HepG2 (cell line): ENCODE data around the gene FAM174C. TPM values are rescaled to one million over a fixed set of nuclear protein-coding genes. Genes with fewer than 3 reads are reported as not detected.
A peak's percentile ranks its signal among the peaks of the same experiment; 100 is the strongest.

ENCODE experiments used
- EHMT2 ChIP-seq: fragments of 200-600 bp; sonication (generic); IDR thresholded peaks from 2 replicates; pipeline ENCODE4 v1.7.0; 2017; ENCODE audit warnings: antibody characterized with exemption, low read depth, low read length, borderline replicate concordance
- ETS1 ChIP-seq: sonication (generic); formaldehyde crosslinking; IDR thresholded peaks from 2 replicates; pipeline ENCODE4 v1.4.0; 2020; ENCODE audit warnings: missing genetic modification reagents
- GFI1 ChIP-seq: sonication (generic); formaldehyde crosslinking; IDR thresholded peaks from 2 replicates; pipeline ENCODE4 v1.5.0; 2020; ENCODE audit warnings: missing genetic modification reagents, mild to moderate bottlenecking, borderline replicate concordance
- HINFP ChIP-seq: sonication (generic); formaldehyde crosslinking; IDR thresholded peaks from 2 replicates; pipeline ENCODE4 v1.4.0; 2020; ENCODE audit warnings: low read depth, mild to moderate bottlenecking, missing genetic modification reagents
- HNRNPUL1 ChIP-seq: fragments of 200-400 bp; formaldehyde crosslinking; IDR thresholded peaks from 2 replicates; pipeline ENCODE4 v1.6.1; 2017; ENCODE audit warnings: low read depth, mild to moderate bottlenecking, low read length, moderate library complexity
- KAT8 ChIP-seq: IDR thresholded peaks from 2 replicates; pipeline ENCODE4 v1.6.1; 2016; ENCODE audit warnings: missing genetic modification reagents, missing compliant biosample characterization
- MAFK ChIP-seq, 2 experiments: IDR thresholded peaks in 1 of 2; conservative IDR thresholded peaks in 1 of 2; 2 replicates each; pipeline ENCODE4 v1.6.1; 2011; ENCODE audit warnings: improper control_type of control experiment in 2 of 2, low read length in 2 of 2
- NFAT5 ChIP-seq: sonication (generic); formaldehyde crosslinking; IDR thresholded peaks from 2 replicates; pipeline ENCODE4 v1.4.0; 2020; ENCODE audit warnings: missing genetic modification reagents
- NFATC3 ChIP-seq: sonication (generic); formaldehyde crosslinking; IDR thresholded peaks from 2 replicates; pipeline ENCODE4 v1.5.1; 2020; ENCODE audit warnings: mild to moderate bottlenecking, missing genetic modification reagents
- RFXAP ChIP-seq: sonication (generic); formaldehyde crosslinking; IDR thresholded peaks from 2 replicates; pipeline ENCODE4 v1.4.0; 2020; ENCODE audit warnings: missing genetic modification reagents, borderline replicate concordance
- THAP8 ChIP-seq: sonication (generic); formaldehyde crosslinking; IDR thresholded peaks from 2 replicates; pipeline ENCODE4 v1.5.1; 2020; ENCODE audit warnings: missing genetic modification reagents, mild to moderate bottlenecking, borderline replicate concordance
- ZFAT ChIP-seq: sonication (generic); formaldehyde crosslinking; conservative IDR thresholded peaks from 2 replicates; pipeline ENCODE4 v1.8.1; 2023; ENCODE audit warnings: missing genetic modification reagents, inconsistent platforms
- ZNF10 ChIP-seq: sonication (generic); formaldehyde crosslinking; IDR thresholded peaks from 2 replicates; pipeline ENCODE4 v1.4.0; 2020; ENCODE audit warnings: mild to moderate bottlenecking, low read depth, missing genetic modification reagents, borderline replicate concordance
- ZNF598 ChIP-seq: sonication (generic); formaldehyde crosslinking; IDR thresholded peaks from 2 replicates; pipeline ENCODE4 v1.5.1; 2020; ENCODE audit warnings: mild to moderate bottlenecking, missing genetic modification reagents, borderline replicate concordance
- ZNF710 ChIP-seq: sonication (generic); formaldehyde crosslinking; IDR thresholded peaks from 2 replicates; pipeline ENCODE4 v1.5.0; 2020; ENCODE audit warnings: mild to moderate bottlenecking, missing genetic modification reagents, borderline replicate concordance
- ZSCAN31 ChIP-seq: sonication (generic); formaldehyde crosslinking; IDR thresholded peaks from 2 replicates; pipeline ENCODE4 v1.5.0; 2020; ENCODE audit warnings: low read depth, mild to moderate bottlenecking, missing genetic modification reagents
- polyA plus RNA-seq, 8 experiments: library from polyadenylated mRNA; depleted of rRNA in 3 of 8; stranded (reverse) in 7 of 8; unstranded in 1 of 8; fragments of >200 nt; fragmentation: Illumina TruSeq in 4 of 8; extraction: Trizol in 4 of 8; gene quantifications; 2 replicates each; pipeline versions ENCODE4 v1.2.1 to v1.2.3, GENCODE V29; 2011 to 2016; ENCODE audit warnings: low read depth in 4 of 8, missing spikeins in 1 of 8, mixed read lengths in 1 of 8; ENCODE audit not compliant: insufficient read depth in 1 of 8
- total RNA-seq, 5 experiments: library from RNA; depleted of rRNA; stranded (reverse); fragments of >200 nt; fragmentation: Illumina TruSeq; extraction: Trizol; gene quantifications; 2 replicates each; pipeline ENCODE4 v1.2.3, GENCODE V29; 2016; ENCODE audit warnings: low read depth in 1 of 5

FAM174C gene
- total and polyA plus RNA-seq, 2 of the 13 experiments (the other 11 are each of a cell fraction or from before 2014, with no cell fraction given) = 19.5 to 31.3 TPM

- TF ChIP-seq HNRNPUL1 (no peak), GFI1 (CRISPR knock-in tag) (no peak), ZNF10 (CRISPR knock-in tag) (no peak), ZNF598 (no peak), RFXAP (CRISPR knock-in tag) (no peak; the same call in 1 of the 2 replicates), EHMT2 (no peak), HINFP (CRISPR knock-in tag) (no peak), ZNF710 (no peak), NFATC3 (no peak), KAT8 (CRISPR knock-in tag) (no peak; the same call in 1 of the 2 replicates), ZFAT (CRISPR knock-in tag) (no peak), THAP8 (CRISPR knock-in tag) (no peak), ZSCAN31 (CRISPR knock-in tag) (0 out of 2 replicates have a peak, but pooled peaks have one; percentile 17), NFAT5 (CRISPR knock-in tag) (no peak), MAFK (conservative IDR thresholded peaks at IDR 0.05 in 1 of 2, IDR thresholded peaks at IDR 0.05 in 1 of 2; ENCODE audit: low read length in 2 of 2) (no peak), ETS1 (CRISPR knock-in tag) (no peak)
These were observed 14.4 kb upstream of the FAM174C start (continued) for GRCh38 chr19:1260749-1261537.
